ENCODE measurements around the gene TREM1. TPM values are rescaled to one million over a fixed set of nuclear protein-coding genes. Genes with fewer than 3 reads are reported as not detected.

The TREM1 gene
- total and polyA plus RNA-seq, 7 donors, result 0.21 to 4.0 (median 0.57) TPM

DNA sequence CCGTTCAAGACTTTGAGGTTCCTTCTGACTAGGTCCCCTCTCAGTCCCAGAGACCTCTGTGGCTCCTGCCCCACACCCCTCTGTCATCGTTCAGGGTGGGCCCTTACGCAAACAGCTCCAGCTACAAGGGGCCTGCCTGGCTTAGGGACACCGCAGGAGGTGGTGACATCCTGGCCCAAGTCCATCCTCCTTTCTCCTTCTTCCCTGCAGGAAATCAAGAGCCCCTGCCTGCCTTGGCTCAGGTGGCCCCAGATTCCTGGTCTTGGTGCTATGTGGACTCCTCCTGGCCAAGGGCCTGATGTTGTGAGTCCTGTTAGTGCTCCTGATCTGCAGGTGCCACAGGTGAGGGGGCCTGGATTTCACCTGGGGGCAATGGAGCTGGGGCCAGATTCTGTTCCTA is 50.2 kb downstream of the TREM1 start:
- no peak overlapping the region for H3K4me3 ChIP-seq
- DNase-seq (no peak), ATAC-seq (no peak)
- H3K27me3 ChIP-seq (ENCODE audit: insufficient read depth in 3 of 3, low read length in 2 of 3), result peaks cover 6 to 31% (median 6%) of the 10 kb centered on the region in 3 donors
- H3K9me3 ChIP-seq, result no peaks in the 10 kb centered on the region
- no peak overlapping the region for H3K27ac ChIP-seq
- H3K4me1 ChIP-seq, result no peaks in the 10 kb centered on the region
- TF ChIP-seq, protein P1, sequence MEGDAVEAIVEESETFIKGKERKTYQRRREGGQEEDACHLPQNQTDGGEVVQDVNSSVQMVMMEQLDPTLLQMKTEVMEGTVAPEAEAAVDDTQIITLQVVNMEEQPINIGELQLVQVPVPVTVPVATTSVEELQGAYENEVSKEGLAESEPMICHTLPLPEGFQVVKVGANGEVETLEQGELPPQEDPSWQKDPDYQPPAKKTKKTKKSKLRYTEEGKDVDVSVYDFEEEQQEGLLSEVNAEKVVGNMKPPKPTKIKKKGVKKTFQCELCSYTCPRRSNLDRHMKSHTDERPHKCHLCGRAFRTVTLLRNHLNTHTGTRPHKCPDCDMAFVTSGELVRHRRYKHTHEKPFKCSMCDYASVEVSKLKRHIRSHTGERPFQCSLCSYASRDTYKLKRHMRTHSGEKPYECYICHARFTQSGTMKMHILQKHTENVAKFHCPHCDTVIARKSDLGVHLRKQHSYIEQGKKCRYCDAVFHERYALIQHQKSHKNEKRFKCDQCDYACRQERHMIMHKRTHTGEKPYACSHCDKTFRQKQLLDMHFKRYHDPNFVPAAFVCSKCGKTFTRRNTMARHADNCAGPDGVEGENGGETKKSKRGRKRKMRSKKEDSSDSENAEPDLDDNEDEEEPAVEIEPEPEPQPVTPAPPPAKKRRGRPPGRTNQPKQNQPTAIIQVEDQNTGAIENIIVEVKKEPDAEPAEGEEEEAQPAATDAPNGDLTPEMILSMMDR (IDR thresholded peaks at IDR 0.05), result no peak
- no peaks in the 10 kb centered on the region for H3K36me3 ChIP-seq (ENCODE audit: insufficient read depth in 1 of 2, low read depth in 1 of 2)
- 81 to 85% (median 84%) methylated on average over 4 of the region's 4 CpGs for WGBS, 3 donors
- intact Hi-C loops (cut with DNase I), result no loop called here

DNA sequence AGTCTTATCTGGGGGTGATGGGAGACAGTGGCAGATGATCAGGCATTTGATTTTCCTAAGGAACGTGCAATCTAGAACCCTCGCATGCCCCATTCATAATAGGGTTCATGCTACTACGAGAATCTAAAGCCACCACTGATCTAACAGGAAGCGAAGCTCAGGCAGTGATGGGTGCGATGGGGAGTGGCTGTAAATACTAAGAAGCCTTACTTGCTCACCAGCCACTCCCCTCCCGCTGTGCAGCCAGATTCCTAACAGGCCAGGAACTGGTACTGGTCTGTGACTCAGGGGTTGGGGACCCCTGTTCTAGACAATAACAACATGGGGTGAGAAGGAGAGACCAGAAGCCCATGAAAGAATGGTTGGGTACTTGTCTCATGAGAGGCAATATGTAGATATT is 53.8 kb downstream of the TREM1 start:
- Histone ChIP-seq H3K4me3 (no peak overlapping the region), H3K9me3 (no peaks in the 10 kb centered on the region), H3K36me3 (ENCODE audit: insufficient read depth in 1 of 2, low read depth in 1 of 2) (no peaks in the 10 kb centered on the region), H3K27ac (no peak overlapping the region), H3K4me1 (no peaks in the 10 kb centered on the region), H3K27me3 (ENCODE audit: insufficient read depth in 3 of 3, low read length in 2 of 3) (peaks cover 0 to 14% (median 4%) of the 10 kb centered on the region in 3 donors)
- ATAC-seq (no peak), DNase-seq (no peak)
- TF ChIP-seq, protein P1 (IDR thresholded peaks at IDR 0.05), result no peak
- 81 to 86% (median 84%) methylated on average over 6 of the region's 6 CpGs for WGBS, 3 donors
- intact Hi-C loops (cut with DNase I), result no loop called here

DNA sequence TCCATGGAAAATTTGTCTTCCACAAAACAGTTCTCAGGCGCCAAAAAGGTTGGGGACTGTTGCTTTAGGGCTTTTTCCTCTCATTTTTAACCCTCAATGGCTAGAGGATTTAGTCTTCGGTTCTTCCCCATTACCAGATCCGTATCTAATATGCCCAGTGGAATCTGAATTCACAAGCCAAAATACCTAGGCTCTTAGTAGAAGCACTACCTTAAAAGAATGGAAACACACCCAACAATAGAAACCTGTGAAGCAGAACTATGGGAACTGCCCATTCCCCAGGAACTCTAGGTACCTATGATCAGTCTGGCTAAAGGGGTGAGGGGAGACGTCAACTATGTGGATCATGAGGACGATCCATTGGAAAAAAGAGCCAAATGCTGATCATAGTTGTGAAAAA is 55.2 kb downstream of the TREM1 start:
- H3K27ac ChIP-seq, result no peak overlapping the region
- ATAC-seq (no peak), DNase-seq (no peak)
- H3K27me3 ChIP-seq (ENCODE audit: insufficient read depth in 3 of 3, low read length in 2 of 3), result peaks cover 0 to 17% (median 2%) of the 10 kb centered on the region in 3 donors
- 64 to 85% (median 65%) methylated on average over 4 to 5 of the region's 5 CpGs for WGBS, 3 donors
- H3K36me3 ChIP-seq (ENCODE audit: insufficient read depth in 1 of 2, low read depth in 1 of 2), result no peaks in the 10 kb centered on the region
- H3K4me1 ChIP-seq, result no peaks in the 10 kb centered on the region
- no peak overlapping the region for H3K4me3 ChIP-seq
- TF ChIP-seq, protein P1 (IDR thresholded peaks at IDR 0.05), result no peak
- intact Hi-C loops (cut with DNase I), result no loop called here
- no peaks in the 10 kb centered on the region for H3K9me3 ChIP-seq

DNA sequence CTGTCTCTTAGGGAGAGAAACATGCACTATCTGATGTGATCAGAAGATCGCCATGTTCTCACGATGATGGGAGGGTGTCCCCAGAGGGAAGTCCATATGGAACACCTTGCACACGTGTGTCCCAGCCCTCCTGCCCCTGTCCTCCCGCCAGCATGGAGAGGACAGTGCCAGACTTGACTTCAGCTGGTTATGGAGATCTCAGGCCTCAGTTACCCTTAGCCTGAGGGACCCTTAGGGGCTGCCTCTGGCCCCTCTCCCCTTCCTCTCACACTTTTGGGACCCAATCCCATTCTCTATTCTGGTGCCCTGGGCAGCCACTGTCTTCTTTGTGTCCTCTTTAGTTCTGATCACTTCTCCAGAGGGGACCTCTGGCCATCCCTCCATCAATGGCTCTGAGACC is 56.8 kb downstream of the TREM1 start:
- WGBS, 3 donors, result 84 to 86% (median 86%) methylated on average over 4 of the region's 4 CpGs
- peaks cover 0 to 22% (median 2%) of the 10 kb centered on the region in 3 donors for H3K27me3 ChIP-seq (ENCODE audit: insufficient read depth in 3 of 3, low read length in 2 of 3)
- intact Hi-C loops (cut with DNase I), result no loop called here

DNA sequence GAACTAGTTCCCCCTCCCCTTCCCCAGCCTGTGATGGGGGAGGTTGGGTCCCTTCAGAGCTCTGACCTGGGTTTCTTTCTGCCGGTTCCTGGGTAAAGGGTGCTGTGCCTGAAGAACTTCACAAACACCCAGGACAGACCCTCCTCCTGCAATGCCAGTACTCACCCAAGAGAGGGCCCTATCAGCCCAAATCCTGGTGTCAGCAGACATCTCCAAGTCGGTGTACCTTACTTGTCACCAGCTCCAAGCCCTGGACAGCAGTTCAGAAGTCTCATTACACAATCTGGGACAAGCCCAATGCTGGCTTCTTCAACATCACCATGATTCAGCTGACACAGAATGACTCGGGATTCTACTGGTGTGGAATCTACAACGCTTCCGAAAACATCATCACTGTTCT is 57.9 kb downstream of the TREM1 start:
- DNase-seq (no peak), ATAC-seq (no peak)
- Histone ChIP-seq H3K27me3 (ENCODE audit: insufficient read depth in 3 of 3, low read length in 2 of 3) (peaks cover 0 to 22% (median 2%) of the 10 kb centered on the region in 3 donors), H3K4me1 (no peaks in the 10 kb centered on the region), H3K4me3 (no peak overlapping the region), H3K27ac (no peak overlapping the region), H3K36me3 (ENCODE audit: insufficient read depth in 1 of 2, low read depth in 1 of 2) (no peaks in the 10 kb centered on the region), H3K9me3 (no peaks in the 10 kb centered on the region)
- TF ChIP-seq, protein P1 (IDR thresholded peaks at IDR 0.05), result no peak
- intact Hi-C loops (cut with DNase I), result no loop called here
- WGBS, 3 donors, result 46 to 68% (median 52%) methylated on average over 5 of the region's 5 CpGs

More for the DNA sequence above, 56.8 kb downstream of the TREM1 start:
- TF ChIP-seq, protein P1 (IDR thresholded peaks at IDR 0.05), result no peak
- H3K27ac ChIP-seq, result no peak overlapping the region
- ATAC-seq (no peak), DNase-seq (no peak)
- no peaks in the 10 kb centered on the region for H3K4me1 ChIP-seq
- no peaks in the 10 kb centered on the region for H3K9me3 ChIP-seq
- no peak overlapping the region for H3K4me3 ChIP-seq
- H3K36me3 ChIP-seq (ENCODE audit: insufficient read depth in 1 of 2, low read depth in 1 of 2), result no peaks in the 10 kb centered on the region
